Measurements from ENCODE around the gene ACTR2.

ACTR2 gene

DNA sequence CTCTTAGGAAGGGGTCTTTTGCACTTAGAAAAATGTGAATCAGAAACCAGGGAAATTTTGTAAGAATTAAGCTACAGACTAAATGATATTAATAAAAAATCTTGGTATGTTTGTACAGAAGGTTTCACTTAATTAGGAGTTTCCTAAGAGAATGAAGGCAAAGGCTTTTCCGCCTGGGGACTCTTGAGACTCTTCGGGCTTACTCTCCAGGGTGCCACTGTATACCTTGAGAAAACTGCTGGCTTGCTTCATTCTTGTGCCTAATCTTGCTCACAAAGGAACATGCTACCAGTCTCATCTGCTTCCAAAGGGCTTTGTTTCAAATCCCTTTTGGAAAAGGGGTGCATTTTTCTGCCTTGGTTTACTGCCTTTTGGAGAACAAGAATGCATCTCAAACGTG, 49.5 kb downstream of the ACTR2 start:
- peaks cover 10% of the 10 kb centered on the region for H3K36me3 ChIP-seq (ENCODE audit: low read length)
- no peak overlapping the region for H2AFZ ChIP-seq (ENCODE audit: low read depth, low read length, severe bottlenecking)
- H3K9me2 ChIP-seq (replicated peaks; ENCODE audit: insufficient read depth, low read length), result no peaks in the 10 kb centered on the region
- no peak overlapping the region for H3K4me2 ChIP-seq (ENCODE audit: low read depth, low read length, poor library complexity, severe bottlenecking)
- TF ChIP-seq, protein P1, sequence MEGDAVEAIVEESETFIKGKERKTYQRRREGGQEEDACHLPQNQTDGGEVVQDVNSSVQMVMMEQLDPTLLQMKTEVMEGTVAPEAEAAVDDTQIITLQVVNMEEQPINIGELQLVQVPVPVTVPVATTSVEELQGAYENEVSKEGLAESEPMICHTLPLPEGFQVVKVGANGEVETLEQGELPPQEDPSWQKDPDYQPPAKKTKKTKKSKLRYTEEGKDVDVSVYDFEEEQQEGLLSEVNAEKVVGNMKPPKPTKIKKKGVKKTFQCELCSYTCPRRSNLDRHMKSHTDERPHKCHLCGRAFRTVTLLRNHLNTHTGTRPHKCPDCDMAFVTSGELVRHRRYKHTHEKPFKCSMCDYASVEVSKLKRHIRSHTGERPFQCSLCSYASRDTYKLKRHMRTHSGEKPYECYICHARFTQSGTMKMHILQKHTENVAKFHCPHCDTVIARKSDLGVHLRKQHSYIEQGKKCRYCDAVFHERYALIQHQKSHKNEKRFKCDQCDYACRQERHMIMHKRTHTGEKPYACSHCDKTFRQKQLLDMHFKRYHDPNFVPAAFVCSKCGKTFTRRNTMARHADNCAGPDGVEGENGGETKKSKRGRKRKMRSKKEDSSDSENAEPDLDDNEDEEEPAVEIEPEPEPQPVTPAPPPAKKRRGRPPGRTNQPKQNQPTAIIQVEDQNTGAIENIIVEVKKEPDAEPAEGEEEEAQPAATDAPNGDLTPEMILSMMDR (IDR thresholded peaks at IDR 0.05; ENCODE audit: insufficient read depth, low read length, poor library complexity, severe bottlenecking), result no peak
- TF ChIP-seq EZH2phosphoT487 (conservative IDR thresholded peaks at IDR 0.05; ENCODE audit: low read length), result no peak
- H3K27ac ChIP-seq (ENCODE audit: low read depth, low read length), result no peak overlapping the region
- no peaks in the 10 kb centered on the region for H3K9me3 ChIP-seq (ENCODE audit: insufficient read depth, low read length)
- H3K27me3 ChIP-seq (ENCODE audit: low read length), result no peaks in the 10 kb centered on the region
- H4K20me1 ChIP-seq (ENCODE audit: low read depth, low read length), result no peaks in the 10 kb centered on the region
- H3K79me2 ChIP-seq (ENCODE audit: insufficient read depth, low read length), result no peaks in the 10 kb centered on the region
- H3K9ac ChIP-seq (ENCODE audit: low read length), result no peak overlapping the region
- H3K4me3 ChIP-seq (ENCODE audit: insufficient read depth, low read length, poor library complexity, severe bottlenecking), result no peak overlapping the region
- peaks cover 39% of the 10 kb centered on the region for H3F3A ChIP-seq (ENCODE audit: insufficient read depth)

DNA sequence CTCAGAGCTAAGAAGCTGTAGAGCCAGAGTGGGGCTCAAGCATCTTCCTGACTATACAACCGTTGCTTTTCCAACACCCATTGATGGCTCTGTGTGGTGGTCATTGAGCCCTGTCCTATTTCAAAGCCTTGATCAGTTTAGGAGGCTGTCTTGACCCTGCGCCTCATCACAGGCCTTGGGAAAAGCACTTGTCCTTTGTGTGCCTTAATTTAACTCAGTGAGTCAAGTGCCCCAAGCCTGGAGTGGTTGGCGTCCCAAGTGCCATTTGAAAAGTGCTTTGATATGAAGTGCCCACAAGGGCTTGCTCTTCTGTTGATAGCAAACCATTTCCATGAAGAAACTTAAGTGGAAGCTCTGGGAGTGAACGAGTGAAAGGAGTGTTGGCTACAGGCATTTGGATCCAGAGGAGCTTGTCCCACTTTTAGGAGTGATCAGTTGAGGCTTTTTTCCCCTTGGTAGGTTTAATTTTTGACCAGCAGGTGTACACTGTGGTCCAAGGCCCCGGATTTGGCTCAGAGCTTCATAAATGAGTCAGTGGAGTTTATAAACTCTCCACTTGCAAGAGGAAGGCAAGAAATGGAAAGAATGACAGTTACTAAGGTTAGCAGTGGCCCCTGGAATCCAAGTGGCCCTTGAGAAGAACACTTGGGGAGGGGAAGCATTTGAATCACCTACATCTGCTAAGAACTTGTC, 50.3 kb downstream of the ACTR2 start:
- no peak overlapping the region for H3K9ac ChIP-seq (ENCODE audit: low read length)
- no peaks in the 10 kb centered on the region for H3K9me3 ChIP-seq (ENCODE audit: insufficient read depth, low read length)
- H3K79me2 ChIP-seq (ENCODE audit: insufficient read depth, low read length), result no peaks in the 10 kb centered on the region
- 0 out of 2 replicates have a peak, but pooled peaks cover 2% of the 10 kb centered on the region for H3K36me3 ChIP-seq (ENCODE audit: low read length)
- no peaks in the 10 kb centered on the region for H4K20me1 ChIP-seq (ENCODE audit: low read depth, low read length)
- H2AFZ ChIP-seq (ENCODE audit: low read depth, low read length, severe bottlenecking), result no peak overlapping the region
- H3K4me3 ChIP-seq (ENCODE audit: insufficient read depth, low read length, poor library complexity, severe bottlenecking), result no peak overlapping the region
- H3K27me3 ChIP-seq (ENCODE audit: low read length), result no peaks in the 10 kb centered on the region
- H3F3A ChIP-seq (ENCODE audit: insufficient read depth), result peaks cover 33% of the 10 kb centered on the region
- H3K4me2 ChIP-seq (ENCODE audit: low read depth, low read length, poor library complexity, severe bottlenecking), result no peak overlapping the region
- no peak overlapping the region for H3K27ac ChIP-seq (ENCODE audit: low read depth, low read length)
- H3K9me2 ChIP-seq (replicated peaks; ENCODE audit: insufficient read depth, low read length), result no peaks in the 10 kb centered on the region
- TF ChIP-seq EZH2phosphoT487 (conservative IDR thresholded peaks at IDR 0.05; ENCODE audit: low read length), result no peak
- TF ChIP-seq, protein P1 (IDR thresholded peaks at IDR 0.05; ENCODE audit: insufficient read depth, low read length, poor library complexity, severe bottlenecking), result no peak

GRCh38 chr2:65278531-65278981, 50.9 kb downstream of the ACTR2 start:
- H3K9me2 ChIP-seq (replicated peaks; ENCODE audit: insufficient read depth, low read length), result no peaks in the 10 kb centered on the region
- no peaks in the 10 kb centered on the region for H3K36me3 ChIP-seq (ENCODE audit: low read length)
- H3K4me2 ChIP-seq (ENCODE audit: low read depth, low read length, poor library complexity, severe bottlenecking), result no peak overlapping the region
- H3K79me2 ChIP-seq (ENCODE audit: insufficient read depth, low read length), result no peaks in the 10 kb centered on the region
- H3K9ac ChIP-seq (ENCODE audit: low read length), result no peak overlapping the region
- no peaks in the 10 kb centered on the region for H3K9me3 ChIP-seq (ENCODE audit: insufficient read depth, low read length)
- H3K27ac ChIP-seq (ENCODE audit: low read depth, low read length), result no peak overlapping the region
- no peak overlapping the region for H2AFZ ChIP-seq (ENCODE audit: low read depth, low read length, severe bottlenecking)
- H3K27me3 ChIP-seq (ENCODE audit: low read length), result no peaks in the 10 kb centered on the region
- H3K4me3 ChIP-seq (ENCODE audit: insufficient read depth, low read length, poor library complexity, severe bottlenecking), result no peak overlapping the region
- peaks cover 33% of the 10 kb centered on the region for H3F3A ChIP-seq (ENCODE audit: insufficient read depth)
- no peaks in the 10 kb centered on the region for H4K20me1 ChIP-seq (ENCODE audit: low read depth, low read length)
- TF ChIP-seq, protein P1 (IDR thresholded peaks at IDR 0.05; ENCODE audit: insufficient read depth, low read length, poor library complexity, severe bottlenecking), result no peak
- no peak for TF ChIP-seq EZH2phosphoT487 (conservative IDR thresholded peaks at IDR 0.05; ENCODE audit: low read length)

Data from SU-DHL-6 (cell line).